HepG2 (cell line): ENCODE results near the gene CCDC97. TPM values are rescaled to one million over a fixed set of nuclear protein-coding genes. Genes with fewer than 3 reads are reported as not detected.

Experiments
- ATF7 ChIP-seq, 2 experiments: fragments of 450-650 bp in 1 of 2; sonication (generic) in 1 of 2; formaldehyde crosslinking in 1 of 2; IDR thresholded peaks; 2 replicates each; pipeline versions ENCODE4 v1.4.0 to v1.6.1; 2016 to 2020; ENCODE audit warnings: antibody characterized with exemption in 1 of 2, mild to moderate bottlenecking in 1 of 2, missing genetic modification reagents in 1 of 2
- BRCA1 ChIP-seq: sonication (generic); formaldehyde crosslinking; IDR thresholded peaks from 2 replicates; pipeline ENCODE4 v1.4.0; 2020; ENCODE audit warnings: missing genetic modification reagents
- GPN1 ChIP-seq: sonication (generic); formaldehyde crosslinking; IDR thresholded peaks from 2 replicates; pipeline ENCODE4 v1.5.1; 2020; ENCODE audit warnings: missing genetic modification reagents, borderline replicate concordance
- KDM4B ChIP-seq: sonication (generic); formaldehyde crosslinking; IDR thresholded peaks from 2 replicates; pipeline ENCODE4 v1.4.0; 2020; ENCODE audit warnings: missing genetic modification reagents
- MYC ChIP-seq: sonication (generic); formaldehyde crosslinking; IDR thresholded peaks from 2 replicates; pipeline ENCODE4 v1.9.0; 2021; ENCODE audit warnings: missing genetic modification reagents, borderline replicate concordance
- NFE2L2 ChIP-seq: fragments of 150-350 bp; IDR thresholded peaks from 2 replicates; pipeline ENCODE4 v1.6.1; 2014; ENCODE audit warnings: low read length
- TCF7 ChIP-seq: sonication (generic); IDR thresholded peaks from 2 replicates; pipeline ENCODE4 v1.6.1; 2016; ENCODE audit warnings: antibody characterized with exemption, low read depth
- ZBTB3 ChIP-seq: sonication (generic); formaldehyde crosslinking; IDR thresholded peaks from 2 replicates; pipeline ENCODE4 v1.4.0; 2020; ENCODE audit warnings: low read depth, mild to moderate bottlenecking, moderate library complexity, missing genetic modification reagents, borderline replicate concordance
- ZKSCAN1 ChIP-seq: fragments of 150-350 bp; IDR thresholded peaks from 2 replicates; pipeline ENCODE4 v1.6.1; 2014; ENCODE audit warnings: low read length
- ZNF232 ChIP-seq: sonication (generic); formaldehyde crosslinking; IDR thresholded peaks from 2 replicates; pipeline ENCODE4 v1.4.0; 2020; ENCODE audit warnings: missing genetic modification reagents, borderline replicate concordance
- ZNF335 ChIP-seq: sonication (generic); formaldehyde crosslinking; IDR thresholded peaks from 2 replicates; pipeline ENCODE4 v1.4.0; 2020; ENCODE audit warnings: missing genetic modification reagents
- ZNF687 ChIP-seq: sonication (generic); formaldehyde crosslinking; IDR thresholded peaks from 2 replicates; pipeline ENCODE4 v1.5.1; 2020; ENCODE audit warnings: mild to moderate bottlenecking, missing genetic modification reagents, moderate library complexity
- polyA plus RNA-seq, 8 experiments: library from polyadenylated mRNA; depleted of rRNA in 3 of 8; stranded (reverse) in 7 of 8; unstranded in 1 of 8; fragments of >200 nt; fragmentation: Illumina TruSeq in 4 of 8; extraction: Trizol in 4 of 8; gene quantifications; 2 replicates each; pipeline versions ENCODE4 v1.2.1 to v1.2.3, GENCODE V29; 2011 to 2016; ENCODE audit warnings: low read depth in 4 of 8, missing spikeins in 1 of 8, mixed read lengths in 1 of 8; ENCODE audit not compliant: insufficient read depth in 1 of 8
- total RNA-seq, 5 experiments: library from RNA; depleted of rRNA; stranded (reverse); fragments of >200 nt; fragmentation: Illumina TruSeq; extraction: Trizol; gene quantifications; 2 replicates each; pipeline ENCODE4 v1.2.3, GENCODE V29; 2016; ENCODE audit warnings: low read depth in 1 of 5
- TF ChIP-seq, protein P1 (sequence below): sonication (generic); formaldehyde crosslinking; IDR thresholded peaks from 2 replicates; pipeline ENCODE4 v1.8.0; 2022; ENCODE audit warnings: low read depth, missing genetic modification reagents
- TF ChIP-seq, protein P2 (sequence below): sonication (generic); formaldehyde crosslinking; IDR thresholded peaks from 2 replicates; pipeline ENCODE4 v1.4.0; 2020; ENCODE audit warnings: missing genetic modification reagents, borderline replicate concordance

The CCDC97 gene
- total and polyA plus RNA-seq, 2 of the 13 experiments (the other 11 are each of a cell fraction or from before 2014, with no cell fraction given), result 6.2 to 7.3 TPM

DNA sequence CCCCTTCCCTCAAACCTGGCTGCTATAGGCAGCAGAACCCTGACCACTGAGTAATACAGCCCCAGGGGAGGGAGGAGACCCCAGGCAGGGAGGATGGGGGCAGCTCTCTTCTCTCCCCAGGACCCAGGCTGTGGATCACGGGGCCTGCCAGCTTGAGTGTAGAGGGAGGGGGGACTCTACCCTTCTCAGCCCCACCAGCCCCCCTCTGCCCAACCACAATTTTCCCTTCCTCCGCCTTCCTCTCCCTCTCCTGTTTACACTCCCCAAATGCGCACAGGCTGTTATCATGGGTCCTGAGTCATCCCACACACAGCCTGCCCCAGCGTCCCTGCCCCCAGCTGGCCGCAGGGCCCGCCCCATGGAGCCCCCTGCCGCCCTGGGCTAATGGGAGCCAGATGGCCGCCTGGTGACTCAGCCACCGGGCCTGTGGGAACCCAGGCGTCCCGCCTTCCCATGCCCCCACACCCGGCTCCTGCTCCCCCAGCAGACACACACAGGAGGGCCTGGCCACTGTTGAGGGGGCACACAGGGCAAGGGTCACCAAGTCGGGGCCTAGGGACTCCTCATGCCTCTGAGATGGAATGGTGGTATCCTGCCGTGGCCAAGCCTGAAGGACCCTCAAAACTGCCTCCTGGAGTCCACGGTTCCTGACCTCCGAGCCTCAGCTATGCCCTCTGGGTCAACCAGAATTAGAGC lies 13.6 kb downstream of the CCDC97 start (continued):
- TF ChIP-seq ZBTB3, result 0 out of 2 replicates have a peak, but pooled peaks have one; percentile 15
- no peak for TF ChIP-seq ZNF232 (CRISPR knock-in tag)
- TF ChIP-seq, protein P1, sequence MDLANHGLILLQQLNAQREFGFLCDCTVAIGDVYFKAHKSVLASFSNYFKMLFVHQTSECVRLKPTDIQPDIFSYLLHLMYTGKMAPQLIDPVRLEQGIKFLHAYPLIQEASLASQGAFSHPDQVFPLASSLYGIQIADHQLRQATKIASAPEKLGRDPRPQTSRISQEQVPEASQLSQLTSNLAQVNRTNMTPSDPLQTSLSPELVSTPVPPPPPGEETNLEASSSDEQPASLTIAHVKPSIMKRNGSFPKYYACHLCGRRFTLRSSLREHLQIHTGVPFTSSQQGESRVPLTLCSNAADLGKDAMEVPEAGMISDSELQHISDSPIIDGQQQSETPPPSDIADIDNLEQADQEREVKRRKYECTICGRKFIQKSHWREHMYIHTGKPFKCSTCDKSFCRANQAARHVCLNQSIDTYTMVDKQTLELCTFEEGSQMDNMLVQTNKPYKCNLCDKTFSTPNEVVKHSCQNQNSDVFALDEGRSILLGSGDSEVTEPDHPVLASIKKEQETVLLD, result peak; percentile 36; the same call in 1 of the 2 replicates
- no peak for TF ChIP-seq BRCA1
- TF ChIP-seq NFE2L2, result 0 out of 2 replicates have a peak, but pooled peaks have one; percentile 14
- TF ChIP-seq ATF7 (IDR thresholded peaks at IDR 0.05), result no peak
- TF ChIP-seq ATF7 (CRISPR knock-in tag; IDR thresholded peaks at IDR 0.05), result no peak
- no peak for TF ChIP-seq KDM4B (CRISPR knock-in tag)
- TF ChIP-seq, protein P2, sequence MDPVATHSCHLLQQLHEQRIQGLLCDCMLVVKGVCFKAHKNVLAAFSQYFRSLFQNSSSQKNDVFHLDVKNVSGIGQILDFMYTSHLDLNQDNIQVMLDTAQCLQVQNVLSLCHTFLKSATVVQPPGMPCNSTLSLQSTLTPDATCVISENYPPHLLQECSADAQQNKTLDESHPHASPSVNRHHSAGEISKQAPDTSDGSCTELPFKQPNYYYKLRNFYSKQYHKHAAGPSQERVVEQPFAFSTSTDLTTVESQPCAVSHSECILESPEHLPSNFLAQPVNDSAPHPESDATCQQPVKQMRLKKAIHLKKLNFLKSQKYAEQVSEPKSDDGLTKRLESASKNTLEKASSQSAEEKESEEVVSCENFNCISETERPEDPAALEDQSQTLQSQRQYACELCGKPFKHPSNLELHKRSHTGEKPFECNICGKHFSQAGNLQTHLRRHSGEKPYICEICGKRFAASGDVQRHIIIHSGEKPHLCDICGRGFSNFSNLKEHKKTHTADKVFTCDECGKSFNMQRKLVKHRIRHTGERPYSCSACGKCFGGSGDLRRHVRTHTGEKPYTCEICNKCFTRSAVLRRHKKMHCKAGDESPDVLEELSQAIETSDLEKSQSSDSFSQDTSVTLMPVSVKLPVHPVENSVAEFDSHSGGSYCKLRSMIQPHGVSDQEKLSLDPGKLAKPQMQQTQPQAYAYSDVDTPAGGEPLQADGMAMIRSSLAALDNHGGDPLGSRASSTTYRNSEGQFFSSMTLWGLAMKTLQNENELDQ (CRISPR knock-in tag), result no peak
- TF ChIP-seq ZNF687 (CRISPR knock-in tag), result peak; percentile 78
- 0 out of 2 replicates have a peak, but pooled peaks have one; percentile 60 for TF ChIP-seq ZNF335 (CRISPR knock-in tag)
- TF ChIP-seq MYC (CRISPR knock-in tag), result 0 out of 2 replicates have a peak, but pooled peaks have one; percentile 33
- no peak for TF ChIP-seq GPN1 (CRISPR knock-in tag)
- TF ChIP-seq TCF7, result 0 out of 2 replicates have a peak, but pooled peaks have one; percentile 11
- no peak for TF ChIP-seq ZKSCAN1
